HEK293 (cell line): ENCODE data around the gene SH3BP5.

Experiments
- CTCF ChIA-PET: fragments of 350-600 bp; formaldehyde crosslinking; extraction: SDS; loops from one replicate; lab custom pipeline; 2021; ENCODE audit warnings: antibody characterized with exemption; lab: Yijun Ruan, JAX
- POLR2A ChIA-PET: fragments of 300-600 bp; formaldehyde crosslinking; extraction: SDS; loops from one replicate; lab custom pipeline; 2020; ENCODE audit warnings: antibody characterized with exemption, inconsistent platforms; lab: Yijun Ruan, JAX
- H3K27ac ChIP-seq: fragments of 200-500 bp; sonication (Bioruptor generic); 2 replicates; pipeline ENCODE4 v1.5.1; 2014; ENCODE audit warnings: low read depth, low read length, control low read depth, inconsistent platforms; ENCODE audit errors: extremely low read depth
- H3K36me3 ChIP-seq, 2 experiments: fragments of 200-500 bp in 1 of 2; sonication (Bioruptor generic) in 1 of 2; 1 replicate in 1 of 2; 2 replicates in 1 of 2; pipeline ENCODE4 v1.5.1; 2014 to 2017; ENCODE audit warnings: inconsistent platforms in 2 of 2, low read length in 2 of 2; ENCODE audit not compliant: control insufficient read depth in 2 of 2, insufficient read depth in 1 of 2
- H3K4me1 ChIP-seq: fragments of 200-500 bp; sonication (Bioruptor generic); 2 replicates; pipeline ENCODE4 v1.5.1; 2014; ENCODE audit warnings: mild to moderate bottlenecking, low read length, inconsistent platforms; ENCODE audit not compliant: control insufficient read depth, insufficient read depth
- H3K4me3 ChIP-seq: 2 replicates; pipeline ENCODE4 v1.5.1; 2011; ENCODE audit warnings: low read depth, mild to moderate bottlenecking, control low read depth, low read length, moderate library complexity
- H3K9me3 ChIP-seq: fragments of 200-500 bp; sonication (Bioruptor generic); 2 replicates; pipeline ENCODE4 v1.5.1; 2014; ENCODE audit warnings: low read depth, low read length, inconsistent platforms; ENCODE audit not compliant: control insufficient read depth, insufficient read depth
- BCL6B ChIP-seq: fragments of 450-650 bp; formaldehyde crosslinking; IDR thresholded peaks from 2 replicates; pipeline ENCODE4 v1.5.1; 2017; ENCODE audit warnings: missing biosample characterization, missing genetic modification characterization
- EGR2 ChIP-seq: fragments of 450-650 bp; formaldehyde crosslinking; IDR thresholded peaks from 2 replicates; pipeline ENCODE4 v1.5.1; 2016; ENCODE audit warnings: low read depth, missing biosample characterization, missing genetic modification characterization
- KLF17 ChIP-seq: fragments of 450-650 bp; formaldehyde crosslinking; IDR thresholded peaks from 2 replicates; pipeline ENCODE4 v1.5.1; 2016; ENCODE audit warnings: missing biosample characterization, missing genetic modification characterization
- KLF9 ChIP-seq: fragments of 450-650 bp; formaldehyde crosslinking; IDR thresholded peaks from 2 replicates; pipeline ENCODE4 v1.5.1; 2016; ENCODE audit warnings: missing biosample characterization, missing genetic modification characterization, low read depth
- SCRT2 ChIP-seq: fragments of 450-650 bp; formaldehyde crosslinking; IDR thresholded peaks from 2 replicates; pipeline ENCODE4 v1.5.1; 2016; ENCODE audit warnings: missing biosample characterization, missing genetic modification characterization
- ZBTB21 ChIP-seq: fragments of 450-650 bp; formaldehyde crosslinking; IDR thresholded peaks from 2 replicates; pipeline ENCODE4 v1.5.1; 2017; ENCODE audit warnings: missing biosample characterization, missing genetic modification characterization
- ZFP37 ChIP-seq: fragments of 450-650 bp; formaldehyde crosslinking; IDR thresholded peaks from 2 replicates; pipeline ENCODE4 v1.5.1; 2016; ENCODE audit warnings: missing biosample characterization, missing genetic modification characterization
- ZNF121 ChIP-seq: fragments of 450-650 bp; formaldehyde crosslinking; IDR thresholded peaks from 2 replicates; pipeline ENCODE4 v1.5.1; 2016; ENCODE audit warnings: missing biosample characterization, missing genetic modification characterization
- ZNF2 ChIP-seq: fragments of 450-650 bp; formaldehyde crosslinking; IDR thresholded peaks from 2 replicates; pipeline ENCODE4 v1.5.1; 2016; ENCODE audit warnings: missing biosample characterization, missing genetic modification characterization
- ZNF23 ChIP-seq: fragments of 450-650 bp; formaldehyde crosslinking; IDR thresholded peaks from 2 replicates; pipeline ENCODE4 v1.5.1; 2016; ENCODE audit warnings: missing biosample characterization, missing genetic modification characterization, borderline replicate concordance
- ZNF24 ChIP-seq: fragments of 450-650 bp; formaldehyde crosslinking; IDR thresholded peaks from 2 replicates; pipeline ENCODE4 v1.5.1; 2016; ENCODE audit warnings: missing biosample characterization, missing genetic modification characterization
- ZNF266 ChIP-seq: fragments of 450-650 bp; formaldehyde crosslinking; IDR thresholded peaks from 2 replicates; pipeline ENCODE4 v1.5.1; 2016; ENCODE audit warnings: missing biosample characterization, missing genetic modification characterization, low read depth
- ZNF398 ChIP-seq: fragments of 450-650 bp; formaldehyde crosslinking; IDR thresholded peaks from 2 replicates; pipeline ENCODE4 v1.5.1; 2017; ENCODE audit warnings: missing biosample characterization, missing genetic modification characterization
- ZNF48 ChIP-seq: fragments of 450-650 bp; formaldehyde crosslinking; IDR thresholded peaks from 2 replicates; pipeline ENCODE4 v1.5.1; 2016; ENCODE audit warnings: missing biosample characterization, missing genetic modification characterization
- ZNF558 ChIP-seq: fragments of 450-650 bp; formaldehyde crosslinking; IDR thresholded peaks from 2 replicates; pipeline ENCODE4 v1.5.1; 2016; ENCODE audit warnings: missing biosample characterization, missing genetic modification characterization
- ZNF571 ChIP-seq: fragments of 450-650 bp; formaldehyde crosslinking; IDR thresholded peaks from 2 replicates; pipeline ENCODE4 v1.5.0; 2017; ENCODE audit warnings: missing biosample characterization, missing genetic modification characterization
- ZNF629 ChIP-seq: fragments of 450-650 bp; formaldehyde crosslinking; IDR thresholded peaks from 2 replicates; pipeline ENCODE4 v1.5.1; 2017; ENCODE audit warnings: missing biosample characterization, missing genetic modification characterization
- ZNF645 ChIP-seq: fragments of 450-650 bp; formaldehyde crosslinking; IDR thresholded peaks from 2 replicates; pipeline ENCODE4; 2016; ENCODE audit warnings: missing biosample characterization, missing genetic modification characterization
- ZXDB ChIP-seq: fragments of 450-650 bp; formaldehyde crosslinking; IDR thresholded peaks from 2 replicates; pipeline ENCODE4 v1.5.1; 2016; ENCODE audit warnings: missing biosample characterization, missing genetic modification characterization
- TF ChIP-seq, protein P1 (sequence below): fragments of 450-650 bp; formaldehyde crosslinking; IDR thresholded peaks from 2 replicates; pipeline ENCODE4 v1.5.1; 2016; ENCODE audit warnings: missing biosample characterization, missing genetic modification characterization
- TF ChIP-seq, protein P2 (sequence below): fragments of 450-650 bp; formaldehyde crosslinking; IDR thresholded peaks from 2 replicates; pipeline ENCODE4 v1.5.1; 2016; ENCODE audit warnings: missing biosample characterization, missing genetic modification characterization

Gene SH3BP5

GRCh38 chr3:15217841-15218267 lies 114.5 kb downstream of the SH3BP5 start:
- POLR2A ChIA-PET: no interaction called here
- H3K4me3 ChIP-seq: no peak overlapping the region
- H3K36me3 ChIP-seq: peaks cover 78 to 84% of the 10 kb centered on the region in 2 experiments
- CTCF ChIA-PET: interaction anchor here (0.8 kb wide), 1 partner anchor 116 kb away, joined by 3 read pairs; no protein-coding TSS in a partner anchor
- H3K27ac ChIP-seq: no peak overlapping the region
- H3K9me3 ChIP-seq: no peaks in the 10 kb centered on the region
- TF ChIP-seq, protein P1, sequence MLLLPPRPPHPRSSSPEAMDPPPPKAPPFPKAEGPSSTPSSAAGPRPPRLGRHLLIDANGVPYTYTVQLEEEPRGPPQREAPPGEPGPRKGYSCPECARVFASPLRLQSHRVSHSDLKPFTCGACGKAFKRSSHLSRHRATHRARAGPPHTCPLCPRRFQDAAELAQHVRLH (tag by site-specific recombination): no peak
- TF ChIP-seq ZNF121 (no peak), KLF17 (tag by site-specific recombination) (no peak), ZBTB21 (no peak), ZNF629 (tag by site-specific recombination) (no peak), EGR2 (tag by site-specific recombination) (no peak), KLF9 (tag by site-specific recombination) (no peak), BCL6B (no peak), ZNF48 (tag by site-specific recombination) (no peak), ZNF558 (tag by site-specific recombination) (no peak), ZNF398 (no peak), ZNF23 (tag by site-specific recombination) (no peak), ZNF266 (no peak)
- TF ChIP-seq, protein P2, sequence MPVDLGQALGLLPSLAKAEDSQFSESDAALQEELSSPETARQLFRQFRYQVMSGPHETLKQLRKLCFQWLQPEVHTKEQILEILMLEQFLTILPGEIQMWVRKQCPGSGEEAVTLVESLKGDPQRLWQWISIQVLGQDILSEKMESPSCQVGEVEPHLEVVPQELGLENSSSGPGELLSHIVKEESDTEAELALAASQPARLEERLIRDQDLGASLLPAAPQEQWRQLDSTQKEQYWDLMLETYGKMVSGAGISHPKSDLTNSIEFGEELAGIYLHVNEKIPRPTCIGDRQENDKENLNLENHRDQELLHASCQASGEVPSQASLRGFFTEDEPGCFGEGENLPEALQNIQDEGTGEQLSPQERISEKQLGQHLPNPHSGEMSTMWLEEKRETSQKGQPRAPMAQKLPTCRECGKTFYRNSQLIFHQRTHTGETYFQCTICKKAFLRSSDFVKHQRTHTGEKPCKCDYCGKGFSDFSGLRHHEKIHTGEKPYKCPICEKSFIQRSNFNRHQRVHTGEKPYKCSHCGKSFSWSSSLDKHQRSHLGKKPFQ (tag by site-specific recombination): no peak
- no peaks in the 10 kb centered on the region for H3K4me1 ChIP-seq

- H3K36me3 ChIP-seq: peaks cover 78 to 84% of the 10 kb centered on the region in 2 experiments
- no peaks in the 10 kb centered on the region for H3K9me3 ChIP-seq
- H3K4me1 ChIP-seq: no peaks in the 10 kb centered on the region
- no peak overlapping the region for H3K4me3 ChIP-seq
- ChIA-PET CTCF (interaction anchor here (0.8 kb wide), 1 partner anchor 117 kb away, joined by 3 read pairs; no protein-coding TSS in a partner anchor), POLR2A (no interaction called here)
- H3K27ac ChIP-seq: no peak overlapping the region
- TF ChIP-seq ZNF121 (no peak), ZFP37 (tag by site-specific recombination) (no peak), ZNF571 (tag by site-specific recombination) (no peak), ZNF2 (tag by site-specific recombination) (no peak), ZXDB (no peak), ZNF645 (tag by site-specific recombination) (no peak), ZNF24 (no peak), SCRT2 (no peak)
- TF ChIP-seq, protein P2 (tag by site-specific recombination): no peak
- TF ChIP-seq, all 188 proteins: peak for 0
These were observed 115.2 kb downstream of the SH3BP5 start for GRCh38 chr3:15217011-15217671.
